Glutamatergic neuron (in vitro differentiated cells): Measurements from ENCODE around the gene TCOF1. TPM values are rescaled to one million over a fixed set of nuclear protein-coding genes. Genes with fewer than 3 reads are reported as not detected.

Experiments
- DNase-seq: peaks from one replicate; pipeline ENCODE4 v3.0.0; 2022
- H3K27ac Mint-ChIP-seq: one replicate; pipeline ENCODE4 v1.8.0; 2020; ENCODE audit warnings: mild to moderate bottlenecking, mixed read lengths, inconsistent platforms; ENCODE audit not compliant: unreplicated experiment
- H3K27me3 Mint-ChIP-seq: one replicate; pipeline ENCODE4 v1.8.0; 2020; ENCODE audit warnings: mild to moderate bottlenecking, moderate library complexity, mixed read lengths, inconsistent platforms; ENCODE audit not compliant: unreplicated experiment
- H3K36me3 Mint-ChIP-seq: one replicate; pipeline ENCODE4 v1.8.0; 2020; ENCODE audit warnings: mild to moderate bottlenecking, mixed read lengths, inconsistent platforms; ENCODE audit not compliant: unreplicated experiment
- H3K4me1 Mint-ChIP-seq: one replicate; pipeline ENCODE4 v1.8.0; 2020; ENCODE audit warnings: mild to moderate bottlenecking, low read depth, mixed read lengths, inconsistent platforms; ENCODE audit not compliant: unreplicated experiment
- H3K4me3 Mint-ChIP-seq: one replicate; pipeline ENCODE4 v1.8.0; 2020; ENCODE audit warnings: mild to moderate bottlenecking, mixed read lengths, inconsistent platforms; ENCODE audit not compliant: unreplicated experiment
- H3K9me3 Mint-ChIP-seq: one replicate; pipeline ENCODE4 v1.8.0; 2020; ENCODE audit warnings: mild to moderate bottlenecking, moderate library complexity, mixed read lengths, inconsistent platforms; ENCODE audit not compliant: unreplicated experiment
- CTCF ChIP-seq: fragments of 200-600 bp; sonication (generic); IDR thresholded peaks from one replicate; pipeline ENCODE4 v1.5.0; 2021; ENCODE audit not compliant: partially characterized antibody, unreplicated experiment
- total RNA-seq: library from RNA; stranded (reverse); fragmentation: NEBNext Ultra II Directional; extraction: Animal tissue kit (Norgen Biotek cat#: 25700); gene quantifications from one replicate; pipeline ENCODE4 v1.2.1, GENCODE V29; 2021; ENCODE audit not compliant: unreplicated experiment

TCOF1 gene
- total RNA-seq, 1 donor from 2014 or later = 39.7 TPM

- peaks cover 11% of the 10 kb centered on the region for H3K27me3 Mint-ChIP-seq
- DNase-seq = no peak
- no peak for TF ChIP-seq CTCF
- peak overlapping the region; percentile 54 for H3K27ac Mint-ChIP-seq
- H3K9me3 Mint-ChIP-seq = peaks cover 10% of the 10 kb centered on the region
- H3K36me3 Mint-ChIP-seq = peaks cover 12% of the 10 kb centered on the region
- peak overlapping the region; percentile 92 for H3K4me3 Mint-ChIP-seq
- H3K4me1 Mint-ChIP-seq = peaks cover 32% of the 10 kb centered on the region
These were observed 88.6 kb downstream of the TCOF1 start for GRCh38 chr5:150446088-150446487.

GRCh38 chr5:150446583-150446982, 89.1 kb downstream of the TCOF1 start:
- peaks cover 12% of the 10 kb centered on the region for H3K36me3 Mint-ChIP-seq
- H3K9me3 Mint-ChIP-seq = peaks cover 9% of the 10 kb centered on the region
- H3K27ac Mint-ChIP-seq = peak overlapping the region; percentile 54
- TF ChIP-seq CTCF = no peak
- peaks cover 32% of the 10 kb centered on the region for H3K4me1 Mint-ChIP-seq
- peaks cover 11% of the 10 kb centered on the region for H3K27me3 Mint-ChIP-seq
- DNase-seq = no peak
- H3K4me3 Mint-ChIP-seq = peak overlapping the region; percentile 92

GRCh38 chr5:150447188-150447587, 89.7 kb downstream of the TCOF1 start:
- peaks cover 32% of the 10 kb centered on the region for H3K4me1 Mint-ChIP-seq
- H3K27me3 Mint-ChIP-seq = peaks cover 11% of the 10 kb centered on the region
- peaks cover 12% of the 10 kb centered on the region for H3K36me3 Mint-ChIP-seq
- H3K4me3 Mint-ChIP-seq = peak overlapping the region; percentile 92
- peak overlapping the region; percentile 54 for H3K27ac Mint-ChIP-seq
- H3K9me3 Mint-ChIP-seq = peaks cover 9% of the 10 kb centered on the region
- DNase-seq = no peak
- TF ChIP-seq CTCF = no peak

GRCh38 chr5:150448334-150448733, 90.8 kb downstream of the TCOF1 start:
- Mint-ChIP-seq H3K27me3 (peaks cover 11% of the 10 kb centered on the region), H3K27ac (peak overlapping the region; percentile 100), H3K4me1 (peaks cover 32% of the 10 kb centered on the region), H3K36me3 (peaks cover 11% of the 10 kb centered on the region), H3K4me3 (peak overlapping the region; percentile 92), H3K9me3 (peaks cover 9% of the 10 kb centered on the region)
- TF ChIP-seq CTCF = no peak
- DNase-seq = no peak

GRCh38 chr5:150448952-150449516, 91.5 kb downstream of the TCOF1 start:
- H3K36me3 Mint-ChIP-seq = peaks cover 6% of the 10 kb centered on the region
- H3K27ac Mint-ChIP-seq = peak overlapping the region; percentile 100
- no peak for TF ChIP-seq CTCF
- peaks cover 32% of the 10 kb centered on the region for H3K4me1 Mint-ChIP-seq
- DNase-seq = no peak
- H3K4me3 Mint-ChIP-seq = peak overlapping the region; percentile 92
- H3K27me3 Mint-ChIP-seq = peaks cover 11% of the 10 kb centered on the region
- peaks cover 8% of the 10 kb centered on the region for H3K9me3 Mint-ChIP-seq

Other genes with a start within 250 kb of the TCOF1 start
- gene PDGFRB, start 201.9 kb upstream of the TCOF1 start, total RNA-seq = 2.9 TPM
- not detected for gene CDX1, start 190.9 kb upstream of the TCOF1 start, total RNA-seq
- not detected for gene SLC6A7, start 167.6 kb upstream of the TCOF1 start, total RNA-seq
- 1.1 TPM for gene CAMK2A, start 67.9 kb upstream of the TCOF1 start, total RNA-seq
- not detected for gene ARSI, start 54.8 kb upstream of the TCOF1 start, total RNA-seq
- gene CD74, start 55.2 kb downstream of the TCOF1 start, total RNA-seq = 3.1 TPM
- 1,465 TPM for gene RPS14, start 92.0 kb downstream of the TCOF1 start, total RNA-seq
- gene NDST1, start 150.4 kb downstream of the TCOF1 start, total RNA-seq = 160 TPM